HG02973 (cell line): ENCODE measurements around the gene KNTC1.
"Not testable (repeated sequence)": the region's sequence is repeated elsewhere in the genome, so short reads cannot be mapped to it uniquely, and the experiment has no call there.

Source experiments
- ATAC-seq: cut with Tn5 transposase; IDR thresholded peaks from one replicate; pipeline ENCODE4 v1.9.1; 2021; ENCODE audit warnings: moderate library complexity; ENCODE audit not compliant: unreplicated experiment

The KNTC1 gene

GRCh38 chr12:122526683-122527477 lies at the start of gene KNTC1, which contains the start of gene RSRC2:
Gene KNTC1 (plus strand): TSS chr12:122527249. CDS start chr12:122530064, 2,815 bp downstream.
Gene RSRC2 (minus strand): TSS chr12:122526936. CDS start chr12:122526853, 83 bp downstream.
- peak; percentile 82 for ATAC-seq

- ATAC-seq: no peak
Measured at GRCh38 chr12:122480753-122481152, 46.3 kb upstream of the KNTC1 start.

- ATAC-seq: no peak
Measured at GRCh38 chr12:122481861-122482260, 45.2 kb upstream of the KNTC1 start.

- ATAC-seq: no peak
Measured at GRCh38 chr12:122483969-122484368, 43.1 kb upstream of the KNTC1 start.

GRCh38 chr12:122484385-122484784 lies 42.7 kb upstream of the KNTC1 start:
- ATAC-seq: not testable (repeated sequence)

- not testable (repeated sequence) for ATAC-seq
Measured at GRCh38 chr12:122486360-122486759, 40.7 kb upstream of the KNTC1 start.

GRCh38 chr12:122486805-122487426 lies 40.1 kb upstream of the KNTC1 start:
- ATAC-seq: no peak

- ATAC-seq: not testable (repeated sequence)
Measured at GRCh38 chr12:122487807-122488206, 39.2 kb upstream of the KNTC1 start.

GRCh38 chr12:122489038-122489437 lies 38.0 kb upstream of the KNTC1 start:
- no peak for ATAC-seq

- no peak for ATAC-seq
Measured at GRCh38 chr12:122491991-122492390, 35.1 kb upstream of the KNTC1 start.

GRCh38 chr12:122493222-122493621 lies 33.8 kb upstream of the KNTC1 start:
- not testable (repeated sequence) for ATAC-seq

GRCh38 chr12:122495258-122495657 lies 31.8 kb upstream of the KNTC1 start:
- no peak for ATAC-seq

- ATAC-seq: peak; percentile 10
Measured at GRCh38 chr12:122499991-122500684, 26.9 kb upstream of the KNTC1 start.

GRCh38 chr12:122500685-122501488 lies 26.2 kb upstream of the KNTC1 start, which contains the start of gene ZCCHC8:
Gene ZCCHC8 (minus strand): TSS chr12:122500932. CDS start chr12:122500840, 92 bp downstream.
- peak; percentile 87 for ATAC-seq

GRCh38 chr12:122501489-122501989 lies 25.5 kb upstream of the KNTC1 start:
- ATAC-seq: no peak

GRCh38 chr12:122503147-122503751 lies 23.8 kb upstream of the KNTC1 start:
- ATAC-seq: no peak

GRCh38 chr12:122503783-122504590 lies 23.1 kb upstream of the KNTC1 start:
- ATAC-seq: no peak

GRCh38 chr12:122505419-122506051 lies 21.5 kb upstream of the KNTC1 start:
- no peak for ATAC-seq
